GM12873 (cell line): ENCODE results near the gene SEC14L1.

ENCODE experiments used
- TF ChIP-seq, protein P1 (sequence below): IDR thresholded peaks from 2 replicates; pipeline ENCODE4 v1.5.1; 2012; ENCODE audit warnings: low read depth, mild to moderate bottlenecking, moderate library complexity, low read length, control low read depth; ENCODE audit not compliant: insufficient read depth; ENCODE audit errors: missing control alignments

Gene SEC14L1

DNA sequence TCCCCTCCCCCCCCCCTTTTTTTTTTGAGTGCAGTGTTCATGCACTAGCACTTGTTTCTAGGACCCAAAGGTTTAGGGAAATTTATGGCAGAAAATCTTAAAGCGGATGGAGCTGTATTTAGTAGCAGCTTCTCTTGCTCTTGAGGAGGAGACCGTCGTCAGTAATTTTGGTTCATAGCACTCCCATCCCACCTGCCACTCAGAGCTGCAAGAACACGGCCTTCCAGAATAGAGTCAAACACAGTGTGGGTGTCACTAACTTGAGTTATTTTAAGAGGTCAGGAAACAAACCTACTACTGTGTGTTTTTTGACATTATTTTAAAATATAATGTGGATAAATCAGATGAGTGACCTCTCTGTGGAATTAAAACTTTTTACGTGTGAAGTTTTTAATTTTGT lies 37.3 kb downstream of the SEC14L1 start:
- TF ChIP-seq, protein P1, sequence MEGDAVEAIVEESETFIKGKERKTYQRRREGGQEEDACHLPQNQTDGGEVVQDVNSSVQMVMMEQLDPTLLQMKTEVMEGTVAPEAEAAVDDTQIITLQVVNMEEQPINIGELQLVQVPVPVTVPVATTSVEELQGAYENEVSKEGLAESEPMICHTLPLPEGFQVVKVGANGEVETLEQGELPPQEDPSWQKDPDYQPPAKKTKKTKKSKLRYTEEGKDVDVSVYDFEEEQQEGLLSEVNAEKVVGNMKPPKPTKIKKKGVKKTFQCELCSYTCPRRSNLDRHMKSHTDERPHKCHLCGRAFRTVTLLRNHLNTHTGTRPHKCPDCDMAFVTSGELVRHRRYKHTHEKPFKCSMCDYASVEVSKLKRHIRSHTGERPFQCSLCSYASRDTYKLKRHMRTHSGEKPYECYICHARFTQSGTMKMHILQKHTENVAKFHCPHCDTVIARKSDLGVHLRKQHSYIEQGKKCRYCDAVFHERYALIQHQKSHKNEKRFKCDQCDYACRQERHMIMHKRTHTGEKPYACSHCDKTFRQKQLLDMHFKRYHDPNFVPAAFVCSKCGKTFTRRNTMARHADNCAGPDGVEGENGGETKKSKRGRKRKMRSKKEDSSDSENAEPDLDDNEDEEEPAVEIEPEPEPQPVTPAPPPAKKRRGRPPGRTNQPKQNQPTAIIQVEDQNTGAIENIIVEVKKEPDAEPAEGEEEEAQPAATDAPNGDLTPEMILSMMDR = no peak

- TF ChIP-seq, protein P1 = no peak
Measured at GRCh38 chr17:77178563-77178962, 37.8 kb downstream of the SEC14L1 start.

DNA sequence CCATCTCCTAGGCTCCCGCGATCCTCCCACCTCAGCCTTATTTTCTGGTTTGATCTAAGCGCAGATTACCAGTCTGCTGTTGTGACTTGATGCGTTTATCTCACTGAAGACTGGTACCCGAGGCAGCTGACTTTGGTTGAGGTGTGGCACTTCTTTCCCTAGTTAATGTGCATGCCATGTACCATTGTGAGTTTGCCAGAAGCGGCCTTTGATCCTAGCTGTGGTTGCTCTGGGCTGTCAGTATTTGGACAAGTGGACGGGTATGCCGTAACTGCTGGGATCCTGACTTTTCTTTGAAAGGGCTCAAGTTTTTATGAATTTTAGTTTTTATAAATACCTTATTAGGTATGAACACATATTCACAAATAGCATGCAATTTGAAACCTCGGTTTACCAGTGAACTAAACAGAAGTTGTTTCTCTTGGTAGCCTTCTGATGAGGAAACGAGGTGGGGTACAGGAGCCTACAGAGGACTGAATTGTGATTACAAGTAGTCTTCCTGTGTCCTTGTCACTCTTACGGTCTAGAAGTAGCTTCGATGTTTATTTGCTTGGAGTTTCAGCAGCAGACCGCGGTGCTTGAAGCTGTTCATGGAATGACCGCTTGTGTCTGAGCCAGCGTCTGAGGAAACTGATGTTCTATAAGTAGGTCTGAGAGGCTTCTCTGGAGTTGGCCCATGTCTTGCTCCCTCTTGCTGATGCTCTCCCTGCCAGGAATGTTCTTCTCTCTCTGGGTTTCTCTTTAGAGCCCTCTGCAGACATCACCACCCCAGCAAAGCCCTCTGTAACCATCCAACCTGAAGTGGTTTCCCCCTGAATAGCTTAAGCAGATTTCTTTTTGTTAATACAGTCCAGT lies 40.0 kb downstream of the SEC14L1 start:
- TF ChIP-seq, protein P1 = no peak

DNA sequence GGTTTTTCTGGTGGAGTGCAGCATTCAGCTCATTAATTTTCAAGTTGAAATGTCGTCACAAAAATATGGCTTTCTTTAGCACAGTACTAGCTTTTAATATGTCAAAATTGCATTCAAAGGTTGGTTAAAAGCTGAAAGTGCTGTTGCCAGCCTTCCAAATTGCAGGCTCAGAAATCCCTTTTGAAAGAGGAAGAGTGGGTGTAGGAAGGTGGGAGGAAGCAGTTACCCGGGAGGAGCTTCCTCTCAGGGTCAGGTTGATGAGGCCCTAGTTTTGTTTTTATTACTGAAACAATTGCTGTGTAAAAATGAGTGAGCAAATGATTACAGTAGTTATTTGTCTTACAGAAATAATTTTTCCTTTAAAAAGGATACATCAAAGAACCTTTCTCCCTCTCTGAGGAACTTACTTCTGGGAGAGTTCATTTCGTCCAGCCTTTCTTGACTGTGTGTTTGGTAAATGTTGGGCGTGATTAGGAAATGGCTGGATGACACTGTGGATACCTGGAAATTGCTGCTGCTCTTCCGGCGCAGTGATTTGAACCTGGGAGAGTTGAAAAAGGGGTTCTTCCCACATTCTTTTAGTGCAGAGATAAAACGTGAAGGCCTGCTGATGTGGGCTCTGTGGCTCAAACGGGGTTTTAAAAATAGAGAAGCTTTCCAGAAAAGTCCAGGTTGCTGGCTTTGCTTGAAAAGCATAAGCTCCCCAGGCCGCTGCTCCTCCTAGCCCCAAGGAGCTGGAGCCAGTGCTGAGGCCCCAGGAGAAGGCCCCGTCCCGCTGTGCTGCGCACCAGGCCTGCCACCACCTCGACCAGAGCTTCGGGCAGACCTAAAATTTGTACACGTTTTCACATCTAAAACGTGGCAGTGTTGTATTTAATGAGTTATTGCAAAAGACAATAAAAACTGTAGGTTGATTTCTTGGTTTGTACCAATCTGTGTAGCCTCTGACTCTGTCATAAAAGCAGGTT lies 41.7 kb downstream of the SEC14L1 start:
- TF ChIP-seq, protein P1 = no peak

GRCh38 chr17:77184474-77184873 lies 43.7 kb downstream of the SEC14L1 start:
- TF ChIP-seq, protein P1 = no peak

GRCh38 chr17:77185137-77185536 lies 44.4 kb downstream of the SEC14L1 start:
- TF ChIP-seq, protein P1 = no peak

DNA sequence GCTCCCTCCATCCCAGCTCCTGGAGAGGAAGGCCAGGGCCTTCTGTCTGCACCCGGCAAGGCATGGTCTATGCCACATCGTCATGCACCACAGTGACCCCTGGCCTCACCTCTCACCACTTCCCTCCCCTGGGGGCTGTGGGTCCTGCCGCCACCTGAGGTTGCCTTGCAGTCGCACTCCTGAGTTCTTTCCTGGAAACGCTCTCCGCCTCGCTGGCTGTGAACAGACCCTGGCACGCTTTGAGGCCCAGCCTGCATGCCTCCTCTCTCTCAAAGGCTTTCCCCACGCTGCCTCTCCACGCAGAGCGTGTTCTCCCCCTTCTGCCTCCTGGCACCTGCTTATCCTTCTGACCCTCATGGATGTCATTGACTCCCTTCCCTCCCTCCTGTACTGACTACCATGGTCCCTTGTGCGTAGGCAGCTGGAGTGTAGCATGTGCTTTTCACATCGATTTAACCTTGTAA lies 45.4 kb downstream of the SEC14L1 start:
- TF ChIP-seq, protein P1 = no peak
